ENCODE data around the gene NATD1. TPM values are rescaled to one million over a fixed set of nuclear protein-coding genes. Genes with fewer than 3 reads are reported as not detected.

Gene NATD1, protein sequence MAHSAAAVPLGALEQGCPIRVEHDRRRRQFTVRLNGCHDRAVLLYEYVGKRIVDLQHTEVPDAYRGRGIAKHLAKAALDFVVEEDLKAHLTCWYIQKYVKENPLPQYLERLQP
- polyA plus RNA-seq (2013, experiment 1 of 2; ENCODE audit: insufficient read length) = 6.3 TPM
- polyA plus RNA-seq (2013, experiment 2 of 2; ENCODE audit: insufficient read length) = 6.9 TPM

DNA sequence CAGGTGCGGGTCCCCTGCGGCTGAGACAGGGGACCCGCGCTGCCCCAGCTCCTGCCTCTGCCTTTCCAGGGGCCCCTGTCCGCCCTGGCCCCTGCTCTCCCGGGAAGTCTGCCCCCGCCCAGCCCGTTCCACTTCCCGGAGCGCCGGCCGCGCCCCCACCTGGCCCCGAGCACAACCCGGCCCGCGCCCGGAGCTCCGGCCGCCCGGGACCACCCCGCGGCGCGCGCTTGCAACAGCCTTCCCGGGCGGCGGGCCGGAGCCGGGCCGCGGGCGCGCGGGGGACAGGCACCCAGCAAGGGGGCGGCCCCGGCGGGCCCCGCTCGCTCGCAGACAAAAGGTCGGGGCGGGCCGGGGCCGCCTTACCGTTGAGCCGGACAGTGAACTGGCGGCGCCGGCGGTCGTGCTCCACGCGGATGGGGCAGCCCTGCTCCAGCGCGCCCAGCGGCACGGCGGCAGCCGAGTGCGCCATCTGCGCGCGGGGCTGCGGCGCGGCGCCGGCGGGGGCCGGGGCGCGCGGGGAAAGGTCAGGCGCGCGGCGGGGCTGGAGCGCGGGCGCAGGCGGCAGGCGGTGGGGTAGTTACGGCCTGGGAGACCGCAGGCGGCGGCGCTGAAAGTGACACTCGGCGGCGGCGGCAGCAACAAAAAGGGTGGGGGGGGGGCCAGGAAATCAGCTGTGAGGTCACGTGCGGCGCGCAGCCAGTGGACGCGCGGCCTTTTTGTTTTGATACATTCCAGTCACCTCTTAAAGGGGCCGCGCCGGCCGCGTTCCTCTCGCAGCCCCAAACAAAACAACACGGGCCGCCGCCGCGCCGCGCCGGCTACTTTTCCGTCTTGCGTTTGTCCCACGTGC, at the start of gene NATD1:
Gene NATD1, minus strand, starts transcription at position 615 of the 850 bp plus-strand sequence. Its CDS starts 146 bp downstream, at position 469.
- peak; percentile 80 for DNase-seq

DNA sequence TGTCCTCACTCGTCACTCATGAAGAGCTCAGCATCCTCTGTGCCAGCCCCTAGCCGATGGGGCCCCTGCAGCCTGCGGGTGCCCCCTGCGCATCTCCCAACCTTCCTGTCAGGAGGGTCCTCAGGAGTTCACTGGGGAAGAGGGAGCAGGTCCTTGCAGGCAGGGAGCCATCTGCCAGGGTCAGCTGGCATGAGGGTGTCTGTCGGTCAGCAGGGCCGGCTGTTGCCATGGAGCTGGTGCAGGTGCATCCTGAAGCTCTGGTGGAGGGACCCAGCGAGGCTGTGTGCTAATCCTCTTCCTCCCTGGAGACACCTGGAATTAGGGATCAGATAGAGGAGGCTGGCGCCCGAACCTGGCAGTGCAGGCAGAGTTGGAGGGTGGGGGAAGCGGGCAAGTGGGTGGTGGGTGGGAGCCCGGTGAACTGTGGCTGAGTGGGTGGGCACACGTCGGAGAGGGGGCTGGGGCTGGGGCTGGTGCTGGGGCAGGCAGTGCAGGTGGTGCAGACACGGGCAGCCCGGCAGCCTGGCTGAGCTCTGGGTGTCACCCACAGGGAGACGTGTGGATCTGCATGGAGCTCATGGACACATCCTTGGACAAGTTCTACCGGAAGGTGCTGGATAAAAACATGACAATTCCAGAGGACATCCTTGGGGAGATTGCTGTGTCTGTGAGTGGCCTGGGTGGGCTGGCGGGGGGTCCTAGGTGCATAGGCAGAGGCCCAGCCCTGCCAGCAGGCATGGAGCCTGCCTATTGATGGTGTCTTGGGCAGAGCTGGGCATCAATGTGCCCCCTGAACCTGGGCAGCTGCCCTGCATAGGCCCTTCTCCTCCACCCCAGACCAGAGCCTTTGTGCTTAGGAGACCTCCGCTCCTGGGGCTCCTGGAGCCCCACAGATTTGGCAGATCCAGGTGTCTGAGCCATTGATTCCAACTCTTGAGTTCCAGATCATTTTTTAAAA, 48.7 kb upstream of the NATD1 start:
- no peak for DNase-seq

DNA sequence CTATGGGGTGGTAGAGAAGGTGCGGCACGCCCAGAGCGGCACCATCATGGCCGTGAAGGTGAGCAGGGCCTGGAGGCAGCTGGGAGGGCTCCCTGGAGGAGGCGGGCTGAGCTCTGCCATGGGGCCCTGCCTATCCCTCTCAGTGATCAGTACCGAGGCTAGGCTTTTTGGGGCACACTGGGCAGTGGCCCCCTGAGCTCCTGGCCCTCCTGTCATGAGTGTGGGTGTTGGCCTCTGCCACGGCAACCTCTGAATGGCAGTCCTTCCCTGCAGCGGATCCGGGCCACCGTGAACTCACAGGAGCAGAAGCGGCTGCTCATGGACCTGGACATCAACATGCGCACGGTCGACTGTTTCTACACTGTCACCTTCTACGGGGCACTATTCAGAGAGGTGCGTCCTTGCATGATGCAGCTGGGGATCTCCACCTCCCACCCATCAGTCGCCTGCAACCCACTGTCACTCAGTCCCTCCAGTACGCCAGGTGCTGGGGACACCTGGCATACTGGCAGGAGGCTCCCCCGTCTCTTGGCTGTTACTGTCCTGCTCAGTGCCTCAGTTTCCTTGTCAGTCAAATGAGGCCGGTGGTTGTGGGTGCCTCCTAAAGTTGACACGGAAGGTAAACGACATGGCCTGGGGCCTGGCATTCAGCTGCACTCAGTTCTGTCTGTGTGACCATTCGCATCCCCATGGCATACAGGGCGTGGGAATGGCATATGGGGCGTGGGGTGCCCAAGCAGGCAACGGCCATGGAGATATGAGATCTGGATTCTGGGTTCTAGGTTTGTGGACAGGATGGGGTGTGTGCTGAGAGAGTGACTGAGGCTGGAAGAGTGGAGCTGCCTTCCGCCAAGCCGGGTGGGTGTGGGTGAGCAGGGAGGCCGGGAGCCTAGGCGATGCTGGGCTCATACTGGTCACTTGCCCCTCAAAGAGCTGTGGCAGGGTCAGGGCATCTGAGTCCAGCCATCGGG, 47.7 kb upstream of the NATD1 start:
- DNase-seq = no peak

DNA sequence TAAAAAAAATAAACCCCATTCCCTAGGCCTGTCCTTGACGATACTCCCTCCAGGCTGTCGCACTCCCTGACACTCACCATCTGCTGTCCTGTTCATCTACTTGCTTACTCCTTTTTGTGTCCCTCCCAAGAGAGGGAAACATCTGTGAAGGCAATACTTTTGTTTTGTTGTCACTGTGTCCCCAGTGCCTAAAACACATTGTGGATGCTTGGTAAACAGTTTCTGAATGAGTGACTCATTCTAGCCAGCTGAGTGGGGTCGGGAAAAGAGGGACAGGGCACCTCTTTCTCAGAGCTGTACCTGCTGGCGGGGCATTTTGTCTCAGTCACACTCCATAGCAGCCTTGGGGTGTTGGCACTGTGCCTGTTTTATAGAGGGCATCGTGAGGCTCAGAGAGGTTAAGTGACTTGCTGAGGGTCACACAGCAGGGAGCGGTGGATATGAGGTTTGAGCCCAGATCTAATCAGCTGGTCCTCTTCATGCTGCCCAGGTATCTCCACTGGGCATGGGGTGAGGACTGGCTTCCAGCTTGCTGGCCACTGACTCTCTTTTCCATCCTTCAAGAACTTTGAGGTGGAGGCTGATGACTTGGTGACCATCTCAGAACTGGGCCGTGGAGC, 46.9 kb upstream of the NATD1 start:
- no peak for DNase-seq

DNA sequence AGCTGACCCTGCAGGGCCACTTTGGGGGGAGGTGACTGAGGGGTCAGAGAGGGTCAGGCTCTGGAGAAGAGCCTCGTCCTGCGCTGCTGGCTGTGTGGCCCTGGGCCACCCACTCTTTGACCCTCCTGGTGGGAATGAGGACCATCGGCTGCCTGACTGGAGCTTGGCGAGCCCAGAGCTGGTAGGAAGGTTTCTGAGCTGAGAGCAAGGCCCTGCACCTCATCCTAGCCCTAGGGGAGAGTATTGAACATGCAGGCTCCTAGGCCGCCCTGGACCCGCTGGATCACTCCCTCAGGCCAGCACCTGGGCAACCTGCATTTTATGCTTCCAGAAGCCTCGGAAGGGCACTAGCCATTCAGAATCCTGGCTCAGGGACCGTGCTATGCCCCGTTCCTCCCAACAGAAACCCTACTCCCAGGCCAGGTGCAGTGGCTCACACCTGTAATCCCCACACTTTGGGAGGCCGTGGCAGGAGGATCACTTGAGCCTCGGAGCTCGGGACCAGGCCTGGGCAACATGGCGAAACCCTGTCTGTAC, 45.8 kb upstream of the NATD1 start:
- DNase-seq = no peak

DNA sequence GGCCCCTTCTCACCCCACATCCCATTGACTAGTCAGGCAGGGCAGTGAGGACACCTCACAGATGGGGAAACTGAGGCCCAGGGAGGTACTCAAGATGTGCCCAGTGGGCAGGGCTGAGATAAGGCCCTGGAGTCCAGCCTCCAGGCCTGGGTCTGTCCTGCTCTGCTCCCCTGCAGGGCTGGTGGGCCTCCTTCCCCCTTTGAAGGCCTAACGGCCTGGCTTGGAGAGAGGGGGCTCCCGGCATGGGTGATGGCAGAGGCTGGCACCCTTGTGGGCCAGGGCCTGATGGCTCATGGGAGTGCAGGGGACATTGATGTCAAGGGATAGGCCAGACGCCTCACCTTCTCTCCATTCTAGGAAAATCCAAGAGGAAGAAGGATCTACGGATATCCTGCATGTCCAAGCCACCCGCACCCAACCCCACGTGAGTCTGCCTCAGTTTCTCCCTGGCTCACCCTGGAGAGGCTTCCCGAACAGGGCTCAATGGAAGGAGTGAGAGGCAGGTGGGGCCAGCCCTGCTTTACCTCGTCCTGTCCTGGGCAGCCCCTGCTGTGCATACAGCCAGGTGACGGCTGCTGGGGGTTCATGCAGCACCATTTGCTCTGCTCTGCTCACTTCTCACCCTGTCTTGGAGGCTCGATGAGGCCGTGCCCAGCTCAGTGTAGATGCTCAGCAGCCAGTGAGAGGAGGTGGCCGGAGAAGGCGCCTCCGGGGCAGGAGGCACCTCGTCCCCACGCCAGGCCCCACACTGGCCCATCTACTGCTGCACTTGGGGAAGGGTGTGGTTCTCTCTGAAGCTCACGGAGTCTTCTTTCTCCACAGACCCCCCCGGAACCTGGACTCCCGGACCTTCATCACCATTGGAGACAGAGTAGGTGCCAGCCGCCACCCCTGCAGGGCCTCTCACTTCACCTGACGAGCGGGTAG, 45.1 kb upstream of the NATD1 start:
- DNase-seq = no peak

DNA sequence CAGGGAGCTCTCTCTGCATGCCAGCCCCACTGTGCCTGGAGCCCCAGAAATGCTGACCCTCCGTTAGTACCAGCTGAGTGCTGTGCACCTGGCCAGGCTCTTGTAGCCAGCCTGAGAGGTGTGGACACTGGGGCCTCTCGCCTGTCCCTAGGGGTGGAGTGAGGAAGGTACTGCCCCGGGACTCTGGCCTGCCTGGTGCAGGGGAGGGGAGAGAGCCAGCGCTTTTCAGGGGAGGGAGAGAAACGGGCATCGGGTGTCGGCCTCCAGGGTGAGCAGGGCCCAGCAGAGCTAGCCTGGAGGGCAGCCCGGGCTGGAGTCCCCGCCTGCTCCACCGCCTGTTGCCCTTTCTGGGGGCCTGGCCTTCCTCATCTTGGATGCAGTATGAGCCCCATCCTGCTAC, 44.4 kb upstream of the NATD1 start:
- DNase-seq = no peak

DNA sequence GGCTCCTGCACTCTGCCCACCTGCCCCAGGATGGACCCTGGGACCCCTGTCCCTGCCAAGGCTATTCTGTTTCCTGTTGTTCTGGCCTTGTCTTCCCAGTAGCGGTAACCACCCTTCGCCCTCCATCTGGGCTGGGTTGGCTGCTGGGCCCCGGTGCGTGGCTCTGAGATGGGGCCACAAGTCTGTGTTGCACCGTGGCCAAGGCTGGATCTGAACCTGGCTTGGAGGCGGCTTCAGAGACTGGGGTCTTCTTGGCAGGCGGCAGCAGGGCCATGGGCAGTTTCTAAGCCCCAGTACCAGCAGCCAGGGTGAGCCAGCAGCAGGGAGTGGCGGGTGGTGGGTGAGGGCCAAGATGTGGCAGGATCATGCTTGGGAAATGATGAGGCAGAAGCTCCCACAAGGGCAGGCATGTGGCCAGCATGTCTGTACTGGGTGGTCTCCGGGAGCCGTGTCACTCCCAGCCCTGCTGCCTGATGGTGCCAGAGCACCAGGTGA, 43.9 kb upstream of the NATD1 start:
- DNase-seq = no peak

DNA sequence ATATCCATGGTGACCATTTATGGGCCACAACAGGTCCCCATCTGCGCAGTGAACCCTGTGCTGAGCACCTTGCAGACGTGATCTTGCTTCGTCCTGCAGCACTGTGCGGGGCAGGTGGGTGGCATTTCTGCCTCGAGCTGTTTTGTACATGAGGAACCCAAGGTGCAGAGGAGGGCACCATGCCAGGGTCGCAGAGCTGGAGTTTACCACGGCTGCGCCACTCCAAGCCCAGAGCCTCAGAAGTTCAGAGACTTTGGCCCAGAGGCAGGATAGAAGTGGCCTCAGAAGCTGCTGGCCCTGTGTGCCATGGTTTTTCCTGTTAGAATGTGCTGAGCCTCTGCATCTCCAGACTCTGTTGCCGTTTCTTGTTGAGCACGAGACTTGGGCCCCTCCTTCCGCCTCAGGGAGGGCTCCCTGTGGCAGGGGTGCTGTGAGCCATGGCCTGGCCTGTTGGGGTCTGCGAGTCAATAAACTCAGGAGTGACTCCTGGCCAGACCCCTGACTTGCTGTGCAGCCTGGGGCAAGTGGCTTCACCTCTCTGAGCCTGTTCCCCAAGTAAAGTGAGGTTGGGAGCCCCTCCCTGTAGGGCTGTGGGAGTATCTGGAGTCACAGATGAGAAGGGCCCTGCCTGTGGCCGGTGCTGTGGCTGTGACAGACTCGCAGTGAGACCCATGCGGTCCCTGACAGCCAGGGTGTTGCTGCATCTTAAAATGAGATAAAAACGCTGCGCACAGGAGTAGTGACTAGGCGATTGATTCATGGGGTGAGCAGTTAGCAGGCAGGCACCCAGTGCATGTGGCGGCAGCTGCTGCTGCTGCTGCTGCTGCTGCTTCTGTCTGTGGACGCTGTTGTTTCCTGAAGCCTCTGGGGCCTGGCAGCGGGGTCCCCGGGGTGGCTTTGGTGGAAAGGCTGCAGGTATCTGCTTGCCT, 43.2 kb upstream of the NATD1 start:
- no peak for DNase-seq

DNA sequence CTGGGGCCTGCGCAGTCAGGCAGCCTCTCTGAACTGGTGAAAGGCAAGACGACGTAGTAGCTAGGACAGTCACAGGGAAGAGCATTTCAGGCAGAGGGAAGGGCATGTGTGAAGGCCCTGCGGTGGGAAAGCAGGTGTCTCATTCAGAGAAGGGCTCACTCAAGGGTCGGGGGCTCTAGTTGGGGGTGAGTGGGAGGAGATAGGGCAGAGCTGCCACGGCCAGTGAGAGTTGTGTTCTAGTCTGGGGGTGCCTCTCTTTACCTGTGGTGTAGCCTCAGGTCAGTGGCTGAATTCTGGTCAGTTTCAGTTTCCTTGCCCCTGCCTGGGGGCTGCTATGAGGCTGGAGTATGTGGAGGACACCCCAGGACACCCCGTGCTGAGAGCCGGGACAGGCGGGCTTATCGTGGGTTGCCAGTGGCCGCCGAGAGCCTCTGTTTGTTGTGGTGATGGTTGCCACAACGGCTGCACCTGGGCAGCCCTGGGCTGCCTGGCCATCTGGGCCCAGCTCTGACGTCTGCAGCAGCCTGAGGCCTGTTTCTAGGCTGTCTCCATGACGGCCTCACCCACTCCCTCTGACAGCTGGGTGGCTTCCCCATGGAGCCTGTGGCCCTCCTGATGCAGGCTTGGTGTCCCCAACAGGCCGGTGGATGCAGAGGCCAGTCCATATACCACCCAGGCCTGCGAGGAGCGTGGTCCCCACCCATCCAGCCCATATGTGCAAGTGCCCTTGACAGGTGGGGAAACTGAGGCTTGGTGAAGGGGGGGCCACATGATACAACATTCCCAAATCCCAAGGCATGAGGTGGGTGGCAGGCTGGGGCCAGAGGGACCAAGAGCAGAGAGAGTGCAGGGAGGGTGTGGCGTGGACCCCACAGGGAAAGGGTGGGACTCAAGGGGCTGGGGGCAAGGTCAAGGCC, 42.1 kb upstream of the NATD1 start:
- no peak for DNase-seq

DNA sequence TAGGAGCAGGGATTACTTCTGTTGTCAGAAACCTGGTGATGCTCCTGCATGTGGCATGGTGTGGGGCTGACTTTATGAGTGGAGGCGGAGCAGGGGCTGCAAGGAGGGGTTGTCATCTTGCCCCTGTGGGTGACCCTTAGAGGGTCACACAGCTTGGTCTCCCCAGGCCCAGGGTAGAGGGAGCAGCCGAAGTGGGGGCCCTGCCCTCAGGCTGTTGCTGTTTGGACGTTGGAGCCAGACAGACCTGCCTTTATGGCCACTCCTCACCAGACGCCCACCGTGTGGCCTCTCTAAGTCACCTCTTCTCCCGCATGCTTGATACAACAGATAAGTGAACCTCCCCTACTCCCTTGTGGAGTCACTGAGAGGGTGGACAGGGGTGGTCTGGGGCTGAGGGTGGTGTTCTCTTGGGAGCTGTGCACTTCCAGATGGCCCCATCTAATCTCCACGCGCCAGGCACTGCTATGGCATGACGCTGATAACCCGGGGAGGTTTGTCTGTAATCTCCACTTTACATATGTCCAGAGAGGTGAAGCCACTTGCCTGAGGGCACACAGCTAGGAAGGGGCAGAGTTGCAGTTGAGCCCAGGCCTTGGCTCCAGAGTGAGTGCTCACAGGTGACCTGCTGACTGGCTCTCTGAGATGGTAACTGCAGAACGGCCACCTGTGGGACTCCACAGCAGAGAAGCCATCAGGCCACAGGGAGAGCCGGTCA, 41.3 kb upstream of the NATD1 start:
- no peak for DNase-seq

DNA sequence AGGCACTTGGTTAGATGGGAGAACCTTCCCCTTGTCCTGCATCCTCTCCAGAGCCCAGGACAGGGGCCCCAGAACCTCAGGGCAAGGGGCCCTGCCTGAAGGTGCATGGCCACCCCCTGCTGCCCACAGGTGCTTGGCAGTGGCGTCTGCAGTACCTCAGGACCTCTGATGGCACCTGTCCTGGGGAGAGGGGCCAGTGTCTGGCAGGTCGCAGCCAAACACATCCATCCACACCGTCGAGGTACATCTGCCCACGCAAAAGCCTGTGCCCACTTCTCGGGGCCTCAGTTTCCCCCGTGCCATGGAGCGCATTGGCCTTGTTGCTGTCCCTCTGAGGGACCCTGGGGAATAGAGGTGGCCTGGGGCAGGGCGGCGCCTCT, 40.6 kb upstream of the NATD1 start:
- DNase-seq = no peak

DNA sequence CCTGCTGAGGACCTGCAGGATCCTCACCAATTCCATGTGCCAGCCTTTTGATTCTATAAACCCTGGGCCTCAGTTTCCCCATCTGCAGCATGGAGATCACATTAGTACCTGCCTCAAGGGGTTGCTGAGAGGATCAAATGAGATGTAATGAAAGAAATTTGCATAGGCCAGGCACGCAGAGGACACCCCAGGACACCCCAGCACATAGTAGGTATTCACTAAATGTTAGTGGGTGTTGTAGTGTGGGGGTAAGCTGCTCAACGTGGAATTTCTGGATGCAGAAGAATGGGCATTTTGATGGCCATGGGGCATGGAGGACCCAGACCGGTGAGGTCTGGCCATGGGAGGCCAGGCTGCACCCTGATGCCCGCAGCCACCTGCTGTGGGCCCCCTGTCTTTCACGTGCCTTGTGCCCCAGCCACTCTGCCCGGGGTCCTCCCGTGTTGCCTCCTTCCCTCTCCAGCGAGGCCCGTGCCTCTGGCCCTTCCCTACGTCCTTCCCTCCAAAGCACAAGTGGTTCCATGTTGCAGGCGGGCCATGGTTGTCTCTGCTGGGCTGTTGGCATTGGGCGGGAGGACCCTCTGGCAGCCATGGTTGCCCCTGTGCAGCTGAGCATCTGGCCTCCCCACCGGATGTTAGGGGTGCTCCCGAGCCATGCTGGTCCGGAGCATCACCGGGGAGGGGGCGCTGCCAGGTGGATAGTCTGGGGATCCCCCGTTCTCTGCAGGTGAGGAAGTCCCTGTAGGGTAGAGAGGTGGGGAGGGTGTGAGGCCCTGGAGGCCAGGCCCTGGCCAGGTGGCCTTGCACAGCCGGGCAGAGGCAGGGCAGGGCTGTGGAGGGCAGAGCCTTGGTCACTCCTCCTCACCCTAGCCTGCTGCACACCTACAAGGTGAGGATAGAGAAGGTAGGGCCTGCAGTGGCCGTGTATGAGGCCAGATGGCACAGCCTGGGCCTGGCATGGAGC, 39.9 kb upstream of the NATD1 start:
- no peak for DNase-seq

DNA sequence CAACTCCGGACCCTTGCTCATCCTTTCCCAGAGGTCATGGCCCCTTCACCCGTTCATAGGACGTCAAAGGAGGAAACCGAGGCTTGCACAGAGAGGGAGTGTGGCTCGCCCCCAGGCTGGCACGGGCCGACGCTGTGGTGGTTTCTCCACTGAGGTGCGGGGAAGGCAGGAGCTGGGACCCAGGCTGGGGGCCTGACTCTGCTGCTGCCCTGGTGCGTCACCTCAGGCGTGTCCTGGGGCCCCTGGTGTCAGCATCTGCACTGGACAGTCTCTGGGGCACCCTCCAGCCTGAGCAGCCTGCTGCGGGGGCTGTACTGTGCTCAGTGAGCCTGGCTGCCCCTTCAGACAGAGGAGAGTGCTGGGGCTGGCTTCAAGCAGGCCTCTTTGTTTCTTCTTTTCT, 38.7 kb upstream of the NATD1 start:
- no peak for DNase-seq

DNA sequence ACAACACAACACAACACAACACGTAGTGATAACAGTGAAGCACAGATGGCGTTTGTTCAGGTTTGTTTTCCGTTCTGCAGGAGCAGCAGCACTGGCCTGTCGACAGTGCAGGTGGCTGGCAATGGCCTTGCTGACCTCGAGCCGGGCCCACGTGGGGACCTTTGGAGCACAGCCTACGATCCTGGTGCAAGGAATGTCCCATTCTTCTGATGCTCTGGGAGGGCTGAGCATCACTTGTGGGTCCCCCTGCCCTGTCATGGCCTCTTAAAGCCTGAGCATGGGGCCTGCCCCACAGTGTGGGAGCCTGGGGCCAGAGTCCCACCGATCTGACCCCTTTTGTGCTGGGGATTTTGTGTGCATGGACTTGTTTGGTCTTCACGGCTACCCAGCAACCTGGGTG, 38.1 kb upstream of the NATD1 start:
- DNase-seq = no peak

Measured in fibroblast of skin of abdomen (primary cell).